ENCODE results near the gene CPA5.
"Not testable (repeated sequence)": the region's sequence is repeated elsewhere in the genome, so short reads cannot be mapped to it uniquely, and the experiment has no call there.

Gene CPA5

GRCh38 chr7:130344271-130344866 lies at the start of gene CPA5:
CPA5 (plus strand) TSS chr7:130344816; CDS start chr7:130346486, 1,670 bp downstream.
- no peak for DNase-seq

- DNase-seq: no peak
Measured at GRCh38 chr7:130296221-130296951, 48.2 kb upstream of the CPA5 start.

GRCh38 chr7:130297628-130298543 lies 46.7 kb upstream of the CPA5 start:
- no peak for DNase-seq

GRCh38 chr7:130298544-130299326 lies 45.9 kb upstream of the CPA5 start:
- DNase-seq: no peak

GRCh38 chr7:130299866-130300265 lies 44.8 kb upstream of the CPA5 start:
- peak; percentile 7 for DNase-seq

GRCh38 chr7:130301501-130302020 lies 43.1 kb upstream of the CPA5 start:
- DNase-seq: no peak

- DNase-seq: no peak
Measured at GRCh38 chr7:130302649-130303048, 42.0 kb upstream of the CPA5 start.

- no peak for DNase-seq
Measured at GRCh38 chr7:130303127-130303526, 41.5 kb upstream of the CPA5 start.

- no peak for DNase-seq
Measured at GRCh38 chr7:130303551-130303950, 41.1 kb upstream of the CPA5 start.

GRCh38 chr7:130303982-130304381 lies 40.6 kb upstream of the CPA5 start:
- no peak for DNase-seq

- DNase-seq: no peak
Measured at GRCh38 chr7:130304878-130305277, 39.7 kb upstream of the CPA5 start.

- DNase-seq: no peak
Measured at GRCh38 chr7:130305433-130306042, 39.1 kb upstream of the CPA5 start.

- DNase-seq: no peak
Measured at GRCh38 chr7:130309986-130310385, 34.6 kb upstream of the CPA5 start.

GRCh38 chr7:130314305-130314704 lies 30.3 kb upstream of the CPA5 start:
- no peak for DNase-seq

- no peak for DNase-seq
Measured at GRCh38 chr7:130319541-130319940, 25.1 kb upstream of the CPA5 start.

GRCh38 chr7:130321542-130322229 lies 22.9 kb upstream of the CPA5 start:
- not testable (repeated sequence) for DNase-seq

- DNase-seq: no peak
Measured at GRCh38 chr7:130322615-130323014, 22.0 kb upstream of the CPA5 start.

- no peak for DNase-seq
Measured at GRCh38 chr7:130324306-130324943, 20.2 kb upstream of the CPA5 start.

- DNase-seq: no peak
Measured at GRCh38 chr7:130329681-130330080, 14.9 kb upstream of the CPA5 start.

GRCh38 chr7:130332259-130333053 lies 12.2 kb upstream of the CPA5 start:
- no peak for DNase-seq

Data from NCI-H446 treated with DMSO at 0.1 percent for 48 hours (cell line).